CD4-positive, alpha-beta T cell (primary cell): Measurements from ENCODE around the gene XYLT1. TPM values are rescaled to one million over a fixed set of nuclear protein-coding genes. Genes with fewer than 3 reads are reported as not detected.

ENCODE experiments used
- ATAC-seq: fragments of 200-7000 bp; cut with Tn5 transposase; one replicate; pipeline ENCODE4 v1.10.0; 2022; ENCODE audit warnings: mild to moderate bottlenecking; ENCODE audit not compliant: poor library complexity
- CTCF ChIA-PET: fragments of 350-600 bp; sonication (Branson Sonifier 250); formaldehyde crosslinking; loops from one replicate; lab custom pipeline; 2021; ENCODE audit warnings: antibody characterized with exemption, inconsistent platforms; lab: Charles Lee
- POLR2A ChIA-PET: fragments of 350-600 bp; sonication (Branson Sonifier 250); formaldehyde crosslinking; loops from one replicate; lab custom pipeline; 2021; ENCODE audit warnings: antibody characterized with exemption, inconsistent platforms; lab: Charles Lee
- DNase-seq, 14 experiments: peaks; one replicate each; pipeline ENCODE4 v3.0.0-alpha.2; 2013 to 2020; ENCODE audit warnings: mixed read lengths in 2 of 14
- H3K27ac ChIP-seq, 2 donors: one replicate each; pipeline versions ENCODE4 v1.5.1 to v1.7.0; 2013; ENCODE audit warnings: low read length in 2 of 2, low read depth in 1 of 2, mild to moderate bottlenecking in 1 of 2
- H3K27me3 ChIP-seq, 2 experiments: 1 replicate in 1 of 2; 2 replicates in 1 of 2; pipeline versions ENCODE4 v1.6.1 to v1.7.0; 2013; ENCODE audit warnings: low read length in 2 of 2, control low read depth in 1 of 2, mild to moderate bottlenecking in 1 of 2, moderate library complexity in 1 of 2; ENCODE audit not compliant: insufficient read depth in 2 of 2, control insufficient read depth in 1 of 2
- H3K36me3 ChIP-seq: one replicate; pipeline ENCODE4 v1.6.1; 2013; ENCODE audit warnings: low read length, control low read depth; ENCODE audit not compliant: insufficient read depth
- H3K4me1 ChIP-seq: one replicate; pipeline ENCODE4 v1.6.1; 2013; ENCODE audit warnings: low read length, control low read depth; ENCODE audit not compliant: insufficient read depth
- H3K4me3 ChIP-seq: one replicate; pipeline ENCODE4 v1.5.1; 2013; ENCODE audit warnings: mild to moderate bottlenecking, low read length, moderate library complexity
- H3K9me3 ChIP-seq, 2 experiments: 1 replicate in 1 of 2; 2 replicates in 1 of 2; pipeline versions ENCODE4 v1.6.1 to v1.7.0; 2013; ENCODE audit warnings: low read length in 2 of 2, mild to moderate bottlenecking in 2 of 2, control low read depth in 1 of 2, moderate library complexity in 1 of 2; ENCODE audit not compliant: control insufficient read depth in 1 of 2, insufficient read depth in 1 of 2
- H3K27ac Mint-ChIP-seq: one replicate; pipeline ENCODE4 v1.8.0; 2020; ENCODE audit warnings: mixed read lengths
- H3K27me3 Mint-ChIP-seq: one replicate; pipeline ENCODE4 v1.8.0; 2021; ENCODE audit warnings: mixed read lengths
- H3K36me3 Mint-ChIP-seq: one replicate; pipeline ENCODE4 v1.8.0; 2021; ENCODE audit warnings: low read depth, mixed read lengths
- H3K4me1 Mint-ChIP-seq: one replicate; pipeline ENCODE4 v1.8.0; 2021; ENCODE audit warnings: low read depth, mixed read lengths
- H3K4me3 Mint-ChIP-seq: one replicate; pipeline ENCODE4 v1.8.0; 2020; ENCODE audit warnings: mild to moderate bottlenecking, mixed read lengths
- H3K9me3 Mint-ChIP-seq: one replicate; pipeline ENCODE4 v1.8.0; 2020; ENCODE audit warnings: mixed read lengths
- CTCF ChIP-seq: fragments of 200-600 bp; IDR thresholded peaks from one replicate; pipeline ENCODE4 v1.8.0; 2022; ENCODE audit warnings: antibody characterized with exemption, mild to moderate bottlenecking
- intact Hi-C, 2 experiments: fragments of 100-400 bp; cut with DNase I in 1 of 2; cut with micrococcal nuclease in 1 of 2; formaldehyde crosslinking; loops; one replicate each; pipeline versions ENCODE4 v1.15.1 to v1.9.0; 2023 to 2025; cut with DNase I, micrococcal nuclease
- total RNA-seq, 174 experiments: library from RNA in 2 of 174; stranded (reverse) in 2 of 174; gene quantifications; one replicate each; pipeline ENCODE4 v1.2.3 and lab custom pipeline; 2021 to 2026

Gene XYLT1
- total RNA-seq, 2 experiments from 2014 or later, result 26.0 to 27.1 TPM

- H3K9me3 ChIP-seq, result no peaks in the 10 kb centered on the region
- H3K27ac ChIP-seq, result no peak overlapping the region
- Mint-ChIP-seq H3K4me1 (peaks cover 26% of the 10 kb centered on the region), H3K9me3 (no peaks in the 10 kb centered on the region), H3K27ac (no peak overlapping the region), H3K36me3 (no peaks in the 10 kb centered on the region), H3K4me3 (no peak overlapping the region), H3K27me3 (no peaks in the 10 kb centered on the region)
- TF ChIP-seq CTCF, result no peak
- H3K4me3 ChIP-seq, result no peak overlapping the region
- no peaks in the 10 kb centered on the region for H3K4me1 ChIP-seq
- no peaks in the 10 kb centered on the region for H3K36me3 ChIP-seq
- ATAC-seq (no peak), DNase-seq (no peak)
- ChIA-PET CTCF (no interaction called here), POLR2A (no interaction called here)
- intact Hi-C loops, result no loop called here
- no peaks in the 10 kb centered on the region for H3K27me3 ChIP-seq
Observed at GRCh38 chr16:17287166-17287800, 183.5 kb downstream of the XYLT1 start.

GRCh38 chr16:17286443-17286842 lies 184.3 kb downstream of the XYLT1 start:
- POLR2A ChIA-PET, result interaction anchor here (0.7 kb wide), 1 partner anchor 14 kb away, joined by 3 read pairs; no protein-coding TSS in a partner anchor
- CTCF ChIA-PET, result no interaction called here
- no peak overlapping the region for H3K4me3 ChIP-seq

GRCh38 chr16:17283016-17283415 lies 187.7 kb downstream of the XYLT1 start:
- no peak overlapping the region for H3K4me3 Mint-ChIP-seq
- H3K4me1 ChIP-seq, result peaks cover 4% of the 10 kb centered on the region
- DNase-seq, result no peak
- POLR2A ChIA-PET, result no interaction called here
- H3K4me1 Mint-ChIP-seq, result peaks cover 45% of the 10 kb centered on the region
- H3K36me3 Mint-ChIP-seq, result no peaks in the 10 kb centered on the region
- TF ChIP-seq CTCF, result no peak
- no peak for ATAC-seq
- CTCF ChIA-PET, result no interaction called here
- H3K9me3 Mint-ChIP-seq, result no peaks in the 10 kb centered on the region
- H3K27me3 ChIP-seq, result no peaks in the 10 kb centered on the region
- intact Hi-C loops, result no loop called here
- H3K9me3 ChIP-seq, result no peaks in the 10 kb centered on the region
- H3K4me3 ChIP-seq, result no peak overlapping the region
- H3K27me3 Mint-ChIP-seq, result no peaks in the 10 kb centered on the region
- H3K36me3 ChIP-seq, result no peaks in the 10 kb centered on the region
- no peak overlapping the region for H3K27ac ChIP-seq
- peak overlapping the region; percentile 30 for H3K27ac Mint-ChIP-seq

More at GRCh38 chr16:17286443-17286842, 184.3 kb downstream of the XYLT1 start:
- H3K4me3 Mint-ChIP-seq, result no peak overlapping the region
- Histone ChIP-seq H3K4me1 (no peaks in the 10 kb centered on the region), H3K36me3 (no peaks in the 10 kb centered on the region), H3K27me3 (no peaks in the 10 kb centered on the region), H3K9me3 (no peaks in the 10 kb centered on the region), H3K27ac (no peak overlapping the region)
- no peak for DNase-seq
- no peak for ATAC-seq
- intact Hi-C loops, result no loop called here
- no peak overlapping the region for H3K27ac Mint-ChIP-seq
- H3K36me3 Mint-ChIP-seq, result no peaks in the 10 kb centered on the region
- no peaks in the 10 kb centered on the region for H3K9me3 Mint-ChIP-seq
- peaks cover 26% of the 10 kb centered on the region for H3K4me1 Mint-ChIP-seq
- no peak for TF ChIP-seq CTCF
- H3K27me3 Mint-ChIP-seq, result no peaks in the 10 kb centered on the region
